Measurements from ENCODE around the gene REEP3.
"Not testable (repeated sequence)": the region's sequence is repeated elsewhere in the genome, so short reads cannot be mapped to it uniquely, and the experiment has no call there.

Gene REEP3

GRCh38 chr10:63631991-63632390, 110.8 kb downstream of the REEP3 start:
- DNase-seq: no peak

GRCh38 chr10:63633677-63634487, 112.7 kb downstream of the REEP3 start:
- DNase-seq: no peak

- DNase-seq: no peak
Observed at GRCh38 chr10:63634488-63635065, 113.4 kb downstream of the REEP3 start.

- DNase-seq: no peak
Observed at GRCh38 chr10:63636812-63637211, 115.6 kb downstream of the REEP3 start.

GRCh38 chr10:63637901-63638327, 116.7 kb downstream of the REEP3 start:
- no peak for DNase-seq

- DNase-seq: no peak
Observed at GRCh38 chr10:63641366-63641765, 120.2 kb downstream of the REEP3 start.

- DNase-seq: no peak
Observed at GRCh38 chr10:63641799-63642198, 120.6 kb downstream of the REEP3 start.

GRCh38 chr10:63642808-63643207, 121.6 kb downstream of the REEP3 start:
- no peak for DNase-seq

GRCh38 chr10:63644418-63645142, 123.4 kb downstream of the REEP3 start:
- no peak for DNase-seq

- no peak for DNase-seq
Observed at GRCh38 chr10:63645195-63645594, 124.0 kb downstream of the REEP3 start.

- DNase-seq: no peak
Observed at GRCh38 chr10:63646491-63646890, 125.3 kb downstream of the REEP3 start.

GRCh38 chr10:63651864-63652263, 130.7 kb downstream of the REEP3 start:
- DNase-seq: no peak

- no peak for DNase-seq
Observed at GRCh38 chr10:63653747-63654146, 132.5 kb downstream of the REEP3 start.

GRCh38 chr10:63657761-63658160, 136.6 kb downstream of the REEP3 start:
- DNase-seq: no peak

- DNase-seq: not testable (repeated sequence)
Observed at GRCh38 chr10:63660941-63661340, 139.7 kb downstream of the REEP3 start.

GRCh38 chr10:63661347-63661746, 140.1 kb downstream of the REEP3 start:
- DNase-seq: no peak

- no peak for DNase-seq
Observed at GRCh38 chr10:63664341-63664885, 143.2 kb downstream of the REEP3 start.

GRCh38 chr10:63665006-63665580, 143.9 kb downstream of the REEP3 start:
- not testable (repeated sequence) for DNase-seq

GRCh38 chr10:63665670-63666134, 144.5 kb downstream of the REEP3 start:
- no peak for DNase-seq

- no peak for DNase-seq
Observed at GRCh38 chr10:63666836-63667383, 145.7 kb downstream of the REEP3 start.

- DNase-seq: no peak
Observed at GRCh38 chr10:63667596-63668480, 146.6 kb downstream of the REEP3 start.

Data from stimulated activated CD4-positive, alpha-beta T cell treated with anti-CD3 and anti-CD28 coated beads, Interleukin-4, amount 100 ng/mL, for 24 hours (primary cell).